ENCODE measurements around the gene NCKAP5. TPM values are rescaled to one million over a fixed set of nuclear protein-coding genes. Genes with fewer than 3 reads are reported as not detected.

The NCKAP5 gene
- total RNA-seq, 1 experiment from 2014 or later = not detected

- intact Hi-C loops (cut with micrococcal nuclease; ENCODE audit: unreplicated experiment) = no loop called here
- H3K79me2 ChIP-seq (ENCODE audit: low read depth) = no peaks in the 10 kb centered on the region
- no TSS peak for BruUV-seq (replicated peaks)
- no peak overlapping the region for H3K4me3 ChIP-seq
- H3K36me3 ChIP-seq (ENCODE audit: low read depth) = no peaks in the 10 kb centered on the region
- no peaks in the 10 kb centered on the region for H3K9me3 ChIP-seq (ENCODE audit: insufficient read depth, low read depth)
- H3K27ac ChIP-seq = no peak overlapping the region
- no peaks in the 10 kb centered on the region for H4K20me1 ChIP-seq (ENCODE audit: insufficient read depth)
- H2AFZ ChIP-seq = no peak overlapping the region; the same call in 1 of the 2 replicates
- H3F3A ChIP-seq (ENCODE audit: insufficient read depth, low read depth) = no peaks in the 10 kb centered on the region
- no peak for DNase-seq
- peaks cover 18% of the 10 kb centered on the region for H3K27me3 ChIP-seq (ENCODE audit: insufficient read depth, low read depth)
- no peak overlapping the region for H3K4me2 ChIP-seq
- H3K9me2 ChIP-seq (ENCODE audit: insufficient read depth) = no peaks in the 10 kb centered on the region
- no peak for TF ChIP-seq EZH2 (IDR thresholded peaks at IDR 0.05; ENCODE audit: low read depth)
- TF ChIP-seq CTCF (conservative IDR thresholded peaks at IDR 0.05) = no peak
- ChIA-PET POLR2A (ENCODE audit: unreplicated experiment) (no interaction called here), CTCF (no interaction called here)
- no peaks in the 10 kb centered on the region for H3K4me1 ChIP-seq (replicated peaks; ENCODE audit: insufficient read depth)
Measured at GRCh38 chr2:133333181-133333580, 235.1 kb downstream of the NCKAP5 start.

GRCh38 chr2:133331436-133331835 is 236.8 kb downstream of the NCKAP5 start:
- Histone ChIP-seq H3K27ac (no peak overlapping the region), H2AFZ (no peak overlapping the region), H3K9me2 (ENCODE audit: insufficient read depth) (no peaks in the 10 kb centered on the region), H3K36me3 (ENCODE audit: low read depth) (no peaks in the 10 kb centered on the region), H3K4me1 (replicated peaks; ENCODE audit: insufficient read depth) (no peaks in the 10 kb centered on the region), H3K9me3 (ENCODE audit: insufficient read depth, low read depth) (no peaks in the 10 kb centered on the region), H3K4me3 (no peak overlapping the region), H3K4me2 (no peak overlapping the region), H4K20me1 (ENCODE audit: insufficient read depth) (no peaks in the 10 kb centered on the region), H3K79me2 (ENCODE audit: low read depth) (no peaks in the 10 kb centered on the region), H3K27me3 (ENCODE audit: insufficient read depth, low read depth) (peaks cover 34% of the 10 kb centered on the region), H3F3A (ENCODE audit: insufficient read depth, low read depth) (no peaks in the 10 kb centered on the region)
- no TSS peak for BruUV-seq (replicated peaks)
- intact Hi-C loops (cut with micrococcal nuclease; ENCODE audit: unreplicated experiment) = no loop called here
- ChIA-PET POLR2A (ENCODE audit: unreplicated experiment) (no interaction called here), CTCF (no interaction called here)
- TF ChIP-seq EZH2 (IDR thresholded peaks at IDR 0.05; ENCODE audit: low read depth) = no peak
- no peak for TF ChIP-seq CTCF (conservative IDR thresholded peaks at IDR 0.05)
- no peak for DNase-seq

- Histone ChIP-seq H3K4me3 (no peak overlapping the region), H3K79me2 (ENCODE audit: low read depth) (no peaks in the 10 kb centered on the region), H3K9me3 (ENCODE audit: insufficient read depth, low read depth) (no peaks in the 10 kb centered on the region), H3K4me2 (no peak overlapping the region), H3K36me3 (ENCODE audit: low read depth) (no peaks in the 10 kb centered on the region), H3K9me2 (ENCODE audit: insufficient read depth) (no peaks in the 10 kb centered on the region), H3K4me1 (replicated peaks; ENCODE audit: insufficient read depth) (no peaks in the 10 kb centered on the region), H4K20me1 (ENCODE audit: insufficient read depth) (no peaks in the 10 kb centered on the region), H3K27me3 (ENCODE audit: insufficient read depth, low read depth) (peaks cover 26% of the 10 kb centered on the region), H3K27ac (no peak overlapping the region), H2AFZ (no peak overlapping the region), H3F3A (ENCODE audit: insufficient read depth, low read depth) (no peaks in the 10 kb centered on the region)
- TF ChIP-seq EZH2 (IDR thresholded peaks at IDR 0.05; ENCODE audit: low read depth) = no peak
- TF ChIP-seq CTCF (conservative IDR thresholded peaks at IDR 0.05) = no peak
- no peak for DNase-seq
- intact Hi-C loops (cut with micrococcal nuclease; ENCODE audit: unreplicated experiment) = no loop called here
- CTCF ChIA-PET = no interaction called here
- POLR2A ChIA-PET (ENCODE audit: unreplicated experiment) = no interaction called here
- no TSS peak for BruUV-seq (replicated peaks)
Measured at GRCh38 chr2:133326652-133327397, 241.4 kb downstream of the NCKAP5 start.
